PC-9 (cell line): ENCODE data around the gene AIFM1.

Experiments
- CTCF ChIP-seq: fragments of 200-600 bp; sonication (generic); conservative IDR thresholded peaks from 2 replicates; pipeline ENCODE4 v1.6.1; 2017; ENCODE audit warnings: mixed run types, antibody characterized with exemption, mild to moderate bottlenecking, moderate library complexity
- EZH2 ChIP-seq: fragments of 200-600 bp; sonication (generic); IDR thresholded peaks from 2 replicates; pipeline ENCODE4 v1.8.0; 2017; ENCODE audit warnings: antibody characterized with exemption, low read depth

GRCh38 chrX:130171446-130172126 is 5.9 kb upstream of the AIFM1 start, which contains the start of gene RAB33A:
- TF ChIP-seq CTCF (no peak), EZH2 (no peak)
